Keratinocyte (primary cell): ENCODE results near the gene TPBG. TPM values are rescaled to one million over a fixed set of nuclear protein-coding genes. Genes with fewer than 3 reads are reported as not detected.

Source experiments
- DNase-seq: peaks from one replicate; pipeline ENCODE4 v3.0.0-alpha.2; 2011; ENCODE audit warnings: low read depth, missing footprints, low spot score
- FAIRE-seq: peaks from 2 replicates; lab custom pipeline; 2011; peaks lifted over from hg19 to GRCh38; lab: Jason Lieb, UNC
- H2AFZ ChIP-seq: 2 replicates; pipeline ENCODE4 v1.6.0; 2012; ENCODE audit warnings: low read length, control low read depth, inconsistent platforms; ENCODE audit not compliant: control insufficient read depth
- H3K27ac ChIP-seq: 2 replicates; pipeline ENCODE4 v1.5.1; 2011; ENCODE audit warnings: low read length; ENCODE audit not compliant: control insufficient read depth, insufficient read depth
- H3K27me3 ChIP-seq: 3 replicates; pipeline ENCODE4 v1.6.0; 2011; ENCODE audit warnings: low read length; ENCODE audit not compliant: control insufficient read depth, insufficient read depth; ENCODE audit errors: extremely low read depth
- H3K36me3 ChIP-seq, 2 experiments: 2 replicates in 1 of 2; 3 replicates in 1 of 2; pipeline ENCODE4 v1.5.1; 2011; ENCODE audit warnings: low read length in 2 of 2, mild to moderate bottlenecking in 1 of 2; ENCODE audit not compliant: control insufficient read depth in 2 of 2, insufficient read depth in 2 of 2; ENCODE audit errors: extremely low read depth in 1 of 2
- H3K4me1 ChIP-seq: 3 replicates; pipeline ENCODE4 v1.5.1; 2011; ENCODE audit warnings: low read length; ENCODE audit not compliant: control insufficient read depth, insufficient read depth; ENCODE audit errors: extremely low read depth
- H3K4me2 ChIP-seq: 3 replicates; pipeline ENCODE4 v1.6.0; 2011; ENCODE audit warnings: low read depth, low read length; ENCODE audit not compliant: control insufficient read depth, insufficient read depth; ENCODE audit errors: extremely low read depth
- H3K4me3 ChIP-seq, 3 experiments: fragments of 200-600 bp in 1 of 3; sonication (generic) in 1 of 3; 2 replicates in 2 of 3; 3 replicates in 1 of 3; pipeline ENCODE4 v1.5.1; 2011 to 2016; ENCODE audit warnings: low read length in 3 of 3, mild to moderate bottlenecking in 3 of 3, control low read depth in 2 of 3, inconsistent platforms in 1 of 3, low read depth in 1 of 3, mixed read lengths in 1 of 3, mixed run types in 1 of 3, moderate library complexity in 1 of 3; ENCODE audit not compliant: control insufficient read depth in 2 of 3, insufficient read depth in 2 of 3; ENCODE audit errors: extremely low read depth in 1 of 3
- H3K79me2 ChIP-seq: 2 replicates; pipeline ENCODE4 v1.6.0; 2012; ENCODE audit warnings: low read length; ENCODE audit not compliant: control insufficient read depth, insufficient read depth
- H3K9ac ChIP-seq: 3 replicates; pipeline ENCODE4 v1.6.0; 2011; ENCODE audit warnings: low read length; ENCODE audit not compliant: control insufficient read depth, insufficient read depth; ENCODE audit errors: extremely low read depth
- H3K9me1 ChIP-seq: 3 replicates; pipeline ENCODE4 v1.6.0; 2011; ENCODE audit warnings: low read length; ENCODE audit not compliant: control insufficient read depth, insufficient read depth; ENCODE audit errors: extremely low read depth
- H3K9me3 ChIP-seq: 2 replicates; pipeline ENCODE4 v1.5.1; 2012; ENCODE audit warnings: low read depth, low read length; ENCODE audit not compliant: control insufficient read depth
- H4K20me1 ChIP-seq: 3 replicates; pipeline ENCODE4 v1.6.0; 2011; ENCODE audit warnings: low read length; ENCODE audit not compliant: control insufficient read depth, insufficient read depth; ENCODE audit errors: extremely low read depth
- CTCF ChIP-seq, 3 experiments: IDR thresholded peaks in 1 of 3; conservative IDR thresholded peaks in 1 of 3; optimal IDR thresholded peaks in 1 of 3; 2 replicates in 2 of 3; 3 replicates in 1 of 3; pipeline versions ENCODE3 to v1.5.1; 2011; ENCODE audit warnings: low read length in 3 of 3, mild to moderate bottlenecking in 3 of 3, moderate library complexity in 2 of 3, control low read depth in 1 of 3, inconsistent platforms in 1 of 3; ENCODE audit not compliant: insufficient read depth in 2 of 3; ENCODE audit errors: extremely low read depth in 1 of 3
- EZH2 ChIP-seq: IDR thresholded peaks from one replicate; pipeline ENCODE4 v1.6.1; 2012; ENCODE audit warnings: inconsistent platforms, mild to moderate bottlenecking, low read length, moderate library complexity
- dilution Hi-C: fragments of 300-500 bp; cut with MboI; formaldehyde crosslinking; loops from one replicate; pipeline ENCODE4 v1.7.0; 2020; ENCODE audit warnings: low sequenced_read_pairs; ENCODE audit not compliant: extremely low pct_ligation_motif_present
- polyA plus RNA-seq, 5 experiments: library from polyadenylated mRNA; depleted of rRNA in 3 of 5; stranded (reverse) in 3 of 5; stranded (forward) in 1 of 5; unstranded in 1 of 5; fragments of >200 nt; gene quantifications; 1 replicate in 1 of 5; 2 replicates in 3 of 5; 3 replicates in 1 of 5; pipeline versions ENCODE4 v1.2.1 to v1.2.3, GENCODE V29; 2011 to 2012; ENCODE audit warnings: missing spikeins in 2 of 5, low read depth in 1 of 5, low replicate concordance in 1 of 5

TPBG gene
- polyA plus RNA-seq, 1 donor (not counting 4 experiments of a cell fraction or from before 2014, with no cell fraction given) = 81.8 TPM

GRCh38 chr6:82370788-82371187 lies 7.2 kb downstream of the TPBG start:
- dilution Hi-C loops = no loop called here

DNA sequence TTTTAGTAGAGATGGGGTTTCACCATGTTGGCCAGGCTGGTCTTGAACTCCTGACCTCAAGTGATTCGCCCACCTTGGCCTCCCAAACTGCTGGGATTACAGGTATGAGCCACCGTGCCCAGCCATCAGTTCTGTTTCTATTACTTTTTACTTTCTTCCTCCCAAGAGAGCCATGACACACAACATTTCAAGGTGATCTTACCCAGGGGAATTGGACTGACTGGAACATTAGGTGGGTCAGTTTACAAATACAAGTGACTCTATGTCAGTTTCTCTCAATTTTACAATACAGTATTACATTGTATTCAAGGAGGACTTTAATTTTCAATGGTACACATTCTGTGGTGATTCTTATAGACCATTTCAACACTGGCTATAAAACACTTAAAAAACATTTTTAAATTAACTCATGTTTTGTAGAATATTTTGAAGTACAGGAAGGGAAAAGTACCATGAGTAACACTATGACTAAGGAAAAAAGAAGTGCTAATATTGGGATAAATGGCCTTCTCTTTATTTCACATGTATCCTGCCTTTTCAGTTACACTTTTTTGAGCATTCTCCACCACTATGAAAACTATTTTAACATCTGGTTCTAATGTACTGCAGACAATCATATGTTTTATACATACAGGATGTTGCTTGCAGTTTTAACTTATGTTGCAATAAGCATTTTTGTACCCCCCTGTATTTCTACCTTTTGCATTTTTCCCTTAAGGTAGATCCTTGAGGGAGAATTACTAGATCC lies 8.4 kb downstream of the TPBG start:
- dilution Hi-C loops = no loop called here
- Histone ChIP-seq H3K4me2 (no peak overlapping the region), H3K79me2 (peaks cover 8% of the 10 kb centered on the region), H3K4me1 (peaks cover 4% of the 10 kb centered on the region), H3K4me3 (no peak overlapping the region), H4K20me1 (no peaks in the 10 kb centered on the region), H3K9me1 (no peaks in the 10 kb centered on the region), H3K9me3 (no peaks in the 10 kb centered on the region), H3K9ac (no peak overlapping the region), H3K36me3 (peaks cover 2 to 7% of the 10 kb centered on the region in 2 experiments), H3K27me3 (no peaks in the 10 kb centered on the region), H3K27ac (peak overlapping the region; percentile 11), H2AFZ (no peak overlapping the region)
- TF ChIP-seq EZH2 (no peak), CTCF (optimal IDR thresholded peaks at IDR 0.05 in 1 of 3, IDR thresholded peaks at IDR 0.05 in 1 of 3, conservative IDR thresholded peaks at IDR 0.05 in 1 of 3; ENCODE audit: extremely low read depth in 1 of 3, insufficient read depth in 2 of 3, low read length in 3 of 3) (no peak)
- FAIRE-seq = no peak
- no peak for DNase-seq

More at GRCh38 chr6:82370788-82371187, 7.2 kb downstream of the TPBG start:
- Histone ChIP-seq H3K27ac (no peak overlapping the region), H4K20me1 (no peaks in the 10 kb centered on the region), H3K36me3 (peaks cover 2 to 19% of the 10 kb centered on the region in 2 experiments), H3K4me3 (no peak overlapping the region), H3K9me3 (no peaks in the 10 kb centered on the region), H3K9ac (no peak overlapping the region), H2AFZ (no peak overlapping the region), H3K79me2 (peaks cover 19% of the 10 kb centered on the region), H3K4me2 (no peak overlapping the region), H3K4me1 (peaks cover 12% of the 10 kb centered on the region), H3K9me1 (no peaks in the 10 kb centered on the region), H3K27me3 (no peaks in the 10 kb centered on the region)
- peak; percentile 5 for FAIRE-seq
- no peak for TF ChIP-seq CTCF (optimal IDR thresholded peaks at IDR 0.05 in 1 of 3, IDR thresholded peaks at IDR 0.05 in 1 of 3, conservative IDR thresholded peaks at IDR 0.05 in 1 of 3; ENCODE audit: extremely low read depth in 1 of 3, insufficient read depth in 2 of 3, low read length in 3 of 3)
- no peak for TF ChIP-seq EZH2
- DNase-seq = no peak
